SIG-M5 (cell line): ENCODE measurements around the gene RAD18.

Source experiments
- DNase-seq: peaks from one replicate; lab custom pipeline; 2025; lab: John Stamatoyannopoulos, UW

Gene RAD18

GRCh38 chr3:8963137-8963853 is at the start of gene RAD18:
TSS of gene RAD18 (minus strand) at chr3:8963472. CDS start at chr3:8963385, 87 bp downstream.
- DNase-seq = peak; percentile 70

GRCh38 chr3:9012521-9012920 is 49.2 kb upstream of the RAD18 start:
- no peak for DNase-seq

- no peak for DNase-seq
These were observed 46.8 kb upstream of the RAD18 start for GRCh38 chr3:9009976-9010545.

- DNase-seq = no peak
These were observed 45.4 kb upstream of the RAD18 start for GRCh38 chr3:9008550-9009255.

GRCh38 chr3:9007928-9008327 is 44.7 kb upstream of the RAD18 start:
- no peak for DNase-seq

- DNase-seq = no peak
These were observed 43.9 kb upstream of the RAD18 start for GRCh38 chr3:9007213-9007612.

GRCh38 chr3:9000041-9000440 is 36.8 kb upstream of the RAD18 start:
- DNase-seq = no peak

GRCh38 chr3:8997151-8997550 is 33.9 kb upstream of the RAD18 start:
- DNase-seq = no peak

- DNase-seq = no peak
These were observed 33.4 kb upstream of the RAD18 start for GRCh38 chr3:8996681-8997121.

- DNase-seq = no peak
These were observed 32.9 kb upstream of the RAD18 start for GRCh38 chr3:8996216-8996615.

- DNase-seq = no peak
These were observed 31.0 kb upstream of the RAD18 start for GRCh38 chr3:8994226-8994625.

- DNase-seq = no peak
These were observed 30.1 kb upstream of the RAD18 start for GRCh38 chr3:8993331-8993730.

GRCh38 chr3:8992854-8993253 is 29.6 kb upstream of the RAD18 start:
- no peak for DNase-seq

GRCh38 chr3:8992199-8992598 is 28.9 kb upstream of the RAD18 start:
- DNase-seq = no peak

GRCh38 chr3:8990266-8991215 is 27.3 kb upstream of the RAD18 start:
- DNase-seq = no peak

GRCh38 chr3:8988791-8989558 is 25.7 kb upstream of the RAD18 start:
- DNase-seq = no peak

GRCh38 chr3:8988384-8988655 is 25.0 kb upstream of the RAD18 start:
- DNase-seq = no peak

GRCh38 chr3:8987645-8988383 is 24.5 kb upstream of the RAD18 start:
- DNase-seq = no peak

- DNase-seq = no peak
These were observed 24.0 kb upstream of the RAD18 start for GRCh38 chr3:8987226-8987625.

GRCh38 chr3:8986741-8987140 is 23.5 kb upstream of the RAD18 start:
- DNase-seq = no peak

- no peak for DNase-seq
These were observed 22.6 kb upstream of the RAD18 start for GRCh38 chr3:8985876-8986275.
